ENCODE results near the gene ZNF329. TPM values are rescaled to one million over a fixed set of nuclear protein-coding genes. Genes with fewer than 3 reads are reported as not detected.

ZNF329 gene
- total RNA-seq, 1 donor from 2014 or later: 7.0 TPM

- DNase-seq (ENCODE audit: missing footprints) (no peak), ATAC-seq (no peak)
- intact Hi-C loops (cut with DNase I): no loop called here
Observed at GRCh38 chr19:58129284-58129683, 21.3 kb downstream of the ZNF329 start.

GRCh38 chr19:58128041-58128685 lies 22.4 kb downstream of the ZNF329 start:
- ATAC-seq (no peak), DNase-seq (ENCODE audit: missing footprints) (no peak)
- intact Hi-C loops (cut with DNase I): no loop called here

GRCh38 chr19:58123354-58123753 lies 27.2 kb downstream of the ZNF329 start:
- no peak for ATAC-seq
- intact Hi-C loops (cut with DNase I): no loop called here
- no peak for DNase-seq (ENCODE audit: missing footprints)

GRCh38 chr19:58118979-58119733 lies 31.4 kb downstream of the ZNF329 start:
- no peak for DNase-seq (ENCODE audit: missing footprints)
- intact Hi-C loops (cut with DNase I): no loop called here
- no peak for ATAC-seq

GRCh38 chr19:58117841-58118575 lies 32.6 kb downstream of the ZNF329 start:
- DNase-seq (ENCODE audit: missing footprints) (no peak), ATAC-seq (no peak)
- intact Hi-C loops (cut with DNase I): no loop called here

GRCh38 chr19:58108546-58108817 lies 42.1 kb downstream of the ZNF329 start:
- DNase-seq (ENCODE audit: missing footprints): no peak
- ATAC-seq: no peak
- intact Hi-C loops (cut with DNase I): no loop called here

GRCh38 chr19:58107778-58108545 lies 42.6 kb downstream of the ZNF329 start:
- no peak for DNase-seq (ENCODE audit: missing footprints)
- ATAC-seq: no peak
- intact Hi-C loops (cut with DNase I): no loop called here

- intact Hi-C loops (cut with DNase I): loop anchor here (1.0 kb wide), 1 partner anchor 39 kb away; the partner anchor contains the start of gene ZNF135
- ATAC-seq (peak; percentile 4), DNase-seq (ENCODE audit: missing footprints) (no peak)
Observed at GRCh38 chr19:58098682-58098998, 51.9 kb downstream of the ZNF329 start.

- DNase-seq (ENCODE audit: missing footprints) (peak; percentile 99), ATAC-seq (peak; percentile 99)
- intact Hi-C loops (cut with DNase I): loop anchor here (1.0 to 2.0 kb wide), 2 partner anchors 39 to 55 kb away; partner anchors contain the start of gene ZNF135
Observed at GRCh38 chr19:58097781-58098681, 52.6 kb downstream of the ZNF329 start, which contains the start of gene ZSCAN18. TSS of gene ZSCAN18 (minus strand) at chr19:58098231. CDS start at chr19:58090267, 7,964 bp downstream.

GRCh38 chr19:58097349-58097748 lies 53.2 kb downstream of the ZNF329 start:
- no peak for DNase-seq (ENCODE audit: missing footprints)
- intact Hi-C loops (cut with DNase I): loop anchor here (2.0 kb wide), 1 partner anchor 55 kb away; no protein-coding TSS in a partner anchor

GRCh38 chr19:58096884-58097283 lies 53.7 kb downstream of the ZNF329 start:
- DNase-seq (ENCODE audit: missing footprints) (no peak), ATAC-seq (no peak)
- intact Hi-C loops (cut with DNase I): loop anchor here (2.0 kb wide), 1 partner anchor 56 kb away; no protein-coding TSS in a partner anchor

More at GRCh38 chr19:58097349-58097748, 53.2 kb downstream of the ZNF329 start:
- ATAC-seq: no peak

GRCh38 chr19:58095328-58095727 lies 55.3 kb downstream of the ZNF329 start:
- intact Hi-C loops (cut with DNase I): no loop called here
- DNase-seq (ENCODE audit: missing footprints): no peak
- ATAC-seq: no peak

GRCh38 chr19:58093071-58093470 lies 57.5 kb downstream of the ZNF329 start:
- intact Hi-C loops (cut with DNase I): no loop called here
- ATAC-seq (no peak), DNase-seq (ENCODE audit: missing footprints) (no peak)

GRCh38 chr19:58091251-58091995 lies 59.2 kb downstream of the ZNF329 start:
- ATAC-seq (no peak), DNase-seq (ENCODE audit: missing footprints) (no peak)
- intact Hi-C loops (cut with DNase I): no loop called here

- intact Hi-C loops (cut with DNase I): no loop called here
- ATAC-seq (no peak), DNase-seq (ENCODE audit: missing footprints) (no peak)
Observed at GRCh38 chr19:58089846-58090245, 60.7 kb downstream of the ZNF329 start.

- ATAC-seq (no peak), DNase-seq (ENCODE audit: missing footprints) (no peak)
- intact Hi-C loops (cut with DNase I): no loop called here
Observed at GRCh38 chr19:58088521-58089052, 62.0 kb downstream of the ZNF329 start.

Measured in Right ventricle myocardium inferior (tissue), 1 donor.